ENCODE results near the gene GRK5.

GRK5 gene

GRCh38 chr10:119314486-119314885 lies 107.1 kb downstream of the GRK5 start:
- no CpG with 5 or more reads among the region's 7 CpGs for WGBS (ENCODE audit: extremely low coverage, insufficient coverage, insufficient read length)

GRCh38 chr10:119315128-119316001 lies 108.0 kb downstream of the GRK5 start:
- Histone ChIP-seq H3K4me2 (ENCODE audit: low read length) (no peak overlapping the region), H3K79me2 (ENCODE audit: control insufficient read depth, insufficient read depth, low read length, poor library complexity) (no peaks in the 10 kb centered on the region), H2BK120ac (ENCODE audit: insufficient read depth, low read length, poor library complexity) (peak overlapping the region; percentile 64), H3K14ac (ENCODE audit: low read length) (peak overlapping the region; percentile 32), H3K4me3 (ENCODE audit: low read depth, low read length) (no peak overlapping the region), H3K4me1 (ENCODE audit: control insufficient read depth in 1 of 2, insufficient read depth in 2 of 2, low read length in 2 of 2) (peaks cover 38 to 41% of the 10 kb centered on the region in 2 experiments), H4K8ac (ENCODE audit: low read depth, low read length) (no peak overlapping the region), H2AK5ac (ENCODE audit: low read length) (peak overlapping the region; percentile 64), H3K9ac (ENCODE audit: low read length) (no peak overlapping the region), H3K27me3 (ENCODE audit: insufficient read depth, low read length) (no peaks in the 10 kb centered on the region), H3K23ac (ENCODE audit: low read length) (no peak overlapping the region), H3K36me3 (ENCODE audit: control insufficient read depth in 1 of 2, insufficient read depth in 2 of 2, low read length in 2 of 2) (no peaks in the 10 kb centered on the region), H2AFZ (ENCODE audit: insufficient read depth, low read length, poor library complexity) (no peak overlapping the region), H3K27ac (ENCODE audit: low read depth, low read length) (peak overlapping the region; percentile 4), H2BK12ac (ENCODE audit: low read length) (peak overlapping the region; percentile 86), H3K18ac (ENCODE audit: low read length) (peak overlapping the region; percentile 62), H3K9me3 (ENCODE audit: insufficient read depth, low read depth, low read length) (peaks cover 5% of the 10 kb centered on the region), H4K91ac (ENCODE audit: low read depth, low read length) (peak overlapping the region; percentile 71), H2BK5ac (ENCODE audit: low read depth, low read length, poor library complexity) (peak overlapping the region; percentile 8), H4K12ac (ENCODE audit: low read depth, low read length) (no peak overlapping the region), H3K79me1 (ENCODE audit: low read length) (peaks cover 22% of the 10 kb centered on the region), H3K4ac (ENCODE audit: low read depth, low read length) (no peak overlapping the region)
- no CpG with 5 or more reads among the region's 16 CpGs for WGBS (ENCODE audit: extremely low coverage, insufficient coverage, insufficient read length)
- DNase-seq: peak; percentile 61 to 76

More at GRCh38 chr10:119314486-119314885, 107.1 kb downstream of the GRK5 start:
- no peaks in the 10 kb centered on the region for H3K36me3 ChIP-seq (ENCODE audit: control insufficient read depth in 1 of 2, insufficient read depth in 2 of 2, low read length in 2 of 2)
- peak overlapping the region; percentile 5 for H2AK5ac ChIP-seq (ENCODE audit: low read length)
- no peak overlapping the region for H3K4me2 ChIP-seq (ENCODE audit: low read length)
- H3K4me1 ChIP-seq (ENCODE audit: control insufficient read depth in 1 of 2, insufficient read depth in 2 of 2, low read length in 2 of 2): peaks cover 33% of the 10 kb centered on the region in 2 experiments
- H3K27ac ChIP-seq (ENCODE audit: low read depth, low read length): no peak overlapping the region
- H2BK12ac ChIP-seq (ENCODE audit: low read length): peak overlapping the region; percentile 38
- H3K18ac ChIP-seq (ENCODE audit: low read length): no peak overlapping the region
- H2BK5ac ChIP-seq (ENCODE audit: low read depth, low read length, poor library complexity): no peak overlapping the region
- H4K8ac ChIP-seq (ENCODE audit: low read depth, low read length): no peak overlapping the region
- DNase-seq: no peak
- peaks cover 5% of the 10 kb centered on the region for H3K9me3 ChIP-seq (ENCODE audit: insufficient read depth, low read depth, low read length)
- no peak overlapping the region for H3K14ac ChIP-seq (ENCODE audit: low read length)
- H4K91ac ChIP-seq (ENCODE audit: low read depth, low read length): peak overlapping the region; percentile 11
- H3K27me3 ChIP-seq (ENCODE audit: insufficient read depth, low read length): no peaks in the 10 kb centered on the region
- H3K79me2 ChIP-seq (ENCODE audit: control insufficient read depth, insufficient read depth, low read length, poor library complexity): no peaks in the 10 kb centered on the region
- peaks cover 22% of the 10 kb centered on the region for H3K79me1 ChIP-seq (ENCODE audit: low read length)
- no peak overlapping the region for H3K4ac ChIP-seq (ENCODE audit: low read depth, low read length)
- no peak overlapping the region for H3K9ac ChIP-seq (ENCODE audit: low read length)
- H2BK120ac ChIP-seq (ENCODE audit: insufficient read depth, low read length, poor library complexity): no peak overlapping the region
- no peak overlapping the region for H2AFZ ChIP-seq (ENCODE audit: insufficient read depth, low read length, poor library complexity)
- no peak overlapping the region for H3K23ac ChIP-seq (ENCODE audit: low read length)
- H3K4me3 ChIP-seq (ENCODE audit: low read depth, low read length): no peak overlapping the region
- no peak overlapping the region for H4K12ac ChIP-seq (ENCODE audit: low read depth, low read length)

DNA sequence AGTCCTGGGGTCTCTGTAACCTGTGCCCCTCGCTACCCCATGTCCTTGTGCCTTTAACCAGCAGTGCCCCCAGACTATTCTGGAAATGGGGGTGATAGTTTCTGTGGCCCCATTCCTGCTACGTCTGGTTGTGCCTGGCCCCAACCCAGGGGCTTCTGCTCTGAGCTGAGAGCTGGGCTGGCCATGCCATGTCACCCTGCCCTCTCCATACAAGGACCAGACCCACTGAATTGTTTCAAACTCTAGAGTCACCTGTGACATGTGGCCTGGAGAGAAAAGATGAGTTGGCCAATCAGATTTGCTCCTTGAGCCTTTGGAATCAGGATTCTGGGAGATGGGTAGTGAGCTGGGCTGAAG lies 108.6 kb downstream of the GRK5 start:
- Histone ChIP-seq H3K9me3 (ENCODE audit: insufficient read depth, low read depth, low read length) (peaks cover 5% of the 10 kb centered on the region), H3K9ac (ENCODE audit: low read length) (no peak overlapping the region), H2BK12ac (ENCODE audit: low read length) (peak overlapping the region; percentile 86), H2BK5ac (ENCODE audit: low read depth, low read length, poor library complexity) (peak overlapping the region; percentile 8), H3K27ac (ENCODE audit: low read depth, low read length) (no peak overlapping the region), H4K8ac (ENCODE audit: low read depth, low read length) (peak overlapping the region; percentile 14), H3K36me3 (ENCODE audit: control insufficient read depth in 1 of 2, insufficient read depth in 2 of 2, low read length in 2 of 2) (no peaks in the 10 kb centered on the region), H2AFZ (ENCODE audit: insufficient read depth, low read length, poor library complexity) (no peak overlapping the region), H3K27me3 (ENCODE audit: insufficient read depth, low read length) (no peaks in the 10 kb centered on the region), H2AK5ac (ENCODE audit: low read length) (peak overlapping the region; percentile 64), H3K4ac (ENCODE audit: low read depth, low read length) (peak overlapping the region; percentile 28), H3K79me1 (ENCODE audit: low read length) (peaks cover 22% of the 10 kb centered on the region), H3K14ac (ENCODE audit: low read length) (peak overlapping the region; percentile 32), H4K91ac (ENCODE audit: low read depth, low read length) (peak overlapping the region; percentile 71), H3K4me1 (ENCODE audit: control insufficient read depth in 1 of 2, insufficient read depth in 2 of 2, low read length in 2 of 2) (peaks cover 40 to 42% of the 10 kb centered on the region in 2 experiments), H3K23ac (ENCODE audit: low read length) (no peak overlapping the region), H3K18ac (ENCODE audit: low read length) (peak overlapping the region; percentile 62), H3K79me2 (ENCODE audit: control insufficient read depth, insufficient read depth, low read length, poor library complexity) (no peaks in the 10 kb centered on the region), H2BK120ac (ENCODE audit: insufficient read depth, low read length, poor library complexity) (peak overlapping the region; percentile 64), H3K4me2 (ENCODE audit: low read length) (no peak overlapping the region), H3K4me3 (ENCODE audit: low read depth, low read length) (no peak overlapping the region), H4K12ac (ENCODE audit: low read depth, low read length) (no peak overlapping the region)
- no CpG with 5 or more reads among the region's 2 CpGs for WGBS (ENCODE audit: extremely low coverage, insufficient coverage, insufficient read length)
- DNase-seq: no peak

GRCh38 chr10:119316729-119317097 lies 109.3 kb downstream of the GRK5 start:
- Histone ChIP-seq H3K27me3 (ENCODE audit: insufficient read depth, low read length) (no peaks in the 10 kb centered on the region), H2BK120ac (ENCODE audit: insufficient read depth, low read length, poor library complexity) (peak overlapping the region; percentile 64), H3K9me3 (ENCODE audit: insufficient read depth, low read depth, low read length) (peaks cover 5% of the 10 kb centered on the region), H2BK5ac (ENCODE audit: low read depth, low read length, poor library complexity) (peak overlapping the region; percentile 76), H4K91ac (ENCODE audit: low read depth, low read length) (peak overlapping the region; percentile 71), H3K79me2 (ENCODE audit: control insufficient read depth, insufficient read depth, low read length, poor library complexity) (no peaks in the 10 kb centered on the region), H4K12ac (ENCODE audit: low read depth, low read length) (no peak overlapping the region), H3K4me3 (ENCODE audit: low read depth, low read length) (no peak overlapping the region), H3K18ac (ENCODE audit: low read length) (peak overlapping the region; percentile 71), H3K23ac (ENCODE audit: low read length) (no peak overlapping the region), H3K27ac (ENCODE audit: low read depth, low read length) (peak overlapping the region; percentile 82), H3K4ac (ENCODE audit: low read depth, low read length) (no peak overlapping the region), H3K36me3 (ENCODE audit: control insufficient read depth in 1 of 2, insufficient read depth in 2 of 2, low read length in 2 of 2) (no peaks in the 10 kb centered on the region), H3K14ac (ENCODE audit: low read length) (peak overlapping the region; percentile 46), H3K79me1 (ENCODE audit: low read length) (peaks cover 22% of the 10 kb centered on the region), H3K9ac (ENCODE audit: low read length) (no peak overlapping the region), H4K8ac (ENCODE audit: low read depth, low read length) (peak overlapping the region; percentile 64), H2AFZ (ENCODE audit: insufficient read depth, low read length, poor library complexity) (no peak overlapping the region), H3K4me1 (ENCODE audit: control insufficient read depth in 1 of 2, insufficient read depth in 2 of 2, low read length in 2 of 2) (peaks cover 40 to 42% of the 10 kb centered on the region in 2 experiments), H2AK5ac (ENCODE audit: low read length) (peak overlapping the region; percentile 64), H3K4me2 (ENCODE audit: low read length) (no peak overlapping the region), H2BK12ac (ENCODE audit: low read length) (peak overlapping the region; percentile 86)
- no CpG with 5 or more reads among the region's 4 CpGs for WGBS (ENCODE audit: extremely low coverage, insufficient coverage, insufficient read length)
- DNase-seq: peak; percentile 22 to 35
